B cell (primary cell): ENCODE measurements around the gene HDLBP. TPM values are rescaled to one million over a fixed set of nuclear protein-coding genes. Genes with fewer than 3 reads are reported as not detected.

Experiments
- ATAC-seq: fragments of 200-7000 bp; cut with Tn5 transposase; one replicate; pipeline ENCODE4 v1.10.0; 2021; ENCODE audit warnings: low read depth, mild to moderate bottlenecking, moderate number of reproducible peaks, moderate library complexity
- CTCF ChIA-PET: fragments of 350-600 bp; sonication (Branson Sonifier 250); formaldehyde crosslinking; loops from one replicate; lab custom pipeline; 2021; ENCODE audit warnings: antibody characterized with exemption, inconsistent platforms; lab: Charles Lee
- POLR2A ChIA-PET: fragments of 350-600 bp; sonication (Branson Sonifier 250); formaldehyde crosslinking; loops from one replicate; lab custom pipeline; 2021; ENCODE audit warnings: antibody characterized with exemption; lab: Charles Lee
- DNase-seq: peaks from one replicate; pipeline ENCODE4 v3.0.0; 2013
- H2AFZ ChIP-seq: 2 replicates; pipeline ENCODE4 v1.6.1; 2012; ENCODE audit warnings: mild to moderate bottlenecking, low read depth, low read length; ENCODE audit not compliant: insufficient read depth, poor library complexity, severe bottlenecking
- H3K27ac ChIP-seq, 2 donors: 1 replicate in 1 of 2; 2 replicates in 1 of 2; pipeline ENCODE4 v1.5.1; 2012 to 2013; ENCODE audit warnings: low read length in 2 of 2, mild to moderate bottlenecking in 2 of 2, moderate library complexity in 1 of 2
- H3K27me3 ChIP-seq, 4 experiments: fragments of 200-600 bp in 1 of 4; sonication (generic) in 1 of 4; replicated peaks in 1 of 4; 1 replicate in 2 of 4; 2 replicates in 2 of 4; pipeline versions ENCODE4 v1.6.1 to v1.7.0; 2013 to 2016; ENCODE audit warnings: low read length in 3 of 4, mild to moderate bottlenecking in 2 of 4, mixed read lengths in 1 of 4, moderate library complexity in 1 of 4; ENCODE audit not compliant: insufficient read depth in 4 of 4, control insufficient read depth in 3 of 4; ENCODE audit errors: control extremely low read depth in 1 of 4
- H3K36me3 ChIP-seq, 2 experiments: replicated peaks in 1 of 2; 1 replicate in 1 of 2; 2 replicates in 1 of 2; pipeline versions ENCODE4 v1.6.1 to v1.7.1; 2013; ENCODE audit warnings: low read length in 1 of 2; ENCODE audit not compliant: insufficient read depth in 2 of 2, control insufficient read depth in 1 of 2; ENCODE audit errors: control extremely low read depth in 1 of 2, extremely low read depth in 1 of 2
- H3K4me1 ChIP-seq, 2 donors: fragments of 200-600 bp in 1 of 2; sonication (generic) in 1 of 2; 1 replicate in 1 of 2; 2 replicates in 1 of 2; pipeline versions ENCODE4 v1.5.1 to v1.6.1; 2013 to 2017; ENCODE audit warnings: low read length in 2 of 2; ENCODE audit not compliant: control insufficient read depth in 2 of 2, insufficient read depth in 2 of 2
- H3K4me2 ChIP-seq: replicated peaks from 2 replicates; pipeline ENCODE3; 2012; ENCODE audit warnings: mild to moderate bottlenecking, low read depth, low read length; ENCODE audit not compliant: poor library complexity, severe bottlenecking
- H3K4me3 ChIP-seq, 5 experiments: fragments of 200-600 bp in 1 of 5; sonication (generic) in 1 of 5; 1 replicate in 3 of 5; 2 replicates in 2 of 5; pipeline versions ENCODE4 v1.5.1 to v1.7.0; 2011 to 2016; ENCODE audit warnings: low read length in 4 of 5, mild to moderate bottlenecking in 4 of 5, low read depth in 2 of 5, control low read depth in 1 of 5, moderate library complexity in 1 of 5; ENCODE audit not compliant: insufficient read depth in 1 of 5; ENCODE audit errors: control extremely low read depth in 1 of 5, extremely low read depth in 1 of 5
- H3K79me2 ChIP-seq: fragments of 200-600 bp; sonication (generic); one replicate; pipeline ENCODE4 v1.6.0; 2016; ENCODE audit warnings: low read length; ENCODE audit not compliant: control insufficient read depth, insufficient read depth
- H3K9ac ChIP-seq: fragments of 200-600 bp; sonication (generic); 2 replicates; pipeline ENCODE4 v1.6.1; 2017; ENCODE audit warnings: mild to moderate bottlenecking, low read length, moderate library complexity
- H3K9me3 ChIP-seq, 3 donors: one replicate each; pipeline versions ENCODE4 v1.6.1 to v1.7.1; 2013; ENCODE audit warnings: low read length in 2 of 3; ENCODE audit not compliant: control insufficient read depth in 2 of 3, insufficient read depth in 1 of 3; ENCODE audit errors: control extremely low read depth in 1 of 3
- H4K20me1 ChIP-seq: 2 replicates; pipeline ENCODE4 v1.6.0; 2012; ENCODE audit warnings: mild to moderate bottlenecking, low read length; ENCODE audit not compliant: insufficient read depth, control insufficient read depth, poor library complexity, severe bottlenecking
- H3K27ac Mint-ChIP-seq: one replicate; pipeline ENCODE4 v1.8.0; 2021; ENCODE audit warnings: mixed read lengths
- H3K27me3 Mint-ChIP-seq: one replicate; pipeline ENCODE4 v1.8.0; 2021; ENCODE audit warnings: mixed read lengths
- H3K4me1 Mint-ChIP-seq: one replicate; pipeline ENCODE4 v1.8.0; 2021; ENCODE audit warnings: mixed read lengths
- H3K4me3 Mint-ChIP-seq: one replicate; pipeline ENCODE4 v1.8.0; 2021; ENCODE audit warnings: mixed read lengths
- H3K9me3 Mint-ChIP-seq: one replicate; pipeline ENCODE4 v1.8.0; 2022; ENCODE audit warnings: mixed read lengths; ENCODE audit not compliant: insufficient read depth
- EZH2 ChIP-seq: IDR thresholded peaks from 2 replicates; pipeline ENCODE4 v1.6.1; 2012; ENCODE audit warnings: borderline replicate concordance, low read depth, mild to moderate bottlenecking, moderate library complexity, low read length; ENCODE audit not compliant: insufficient read depth, poor library complexity, severe bottlenecking
- WGBS: methylation state at CpG from one replicate; pipeline ENCODE4 v1.1.5; 2013; ENCODE audit warnings: missing lambda C conversion rate; ENCODE audit not compliant: insufficient coverage; 5-methylcytosine and 5-hydroxymethylcytosine counted together
- intact Hi-C: fragments of 100-400 bp; cut with micrococcal nuclease; formaldehyde crosslinking; loops from one replicate; pipeline ENCODE4 v1.10.0; 2022
- polyA plus RNA-seq: library from polyadenylated mRNA; depleted of rRNA; stranded (reverse); fragments of >200 nt; gene quantifications from 2 replicates; pipeline ENCODE4 v1.2.3, GENCODE V29; 2012
- total RNA-seq, 2 donors: library from RNA; stranded (reverse); fragments of 120-200 nt in 1 of 2; gene quantifications; 1 replicate in 1 of 2; 2 replicates in 1 of 2; pipeline versions ENCODE4 v1.2.3 to v1.2.4, GENCODE V29; 2013 to 2022
- TF ChIP-seq, protein P1 (sequence below): fragments of 200-600 bp; IDR thresholded peaks from one replicate; pipeline ENCODE4 v1.8.0; 2022; ENCODE audit warnings: antibody characterized with exemption, mild to moderate bottlenecking

Gene HDLBP
- total and polyA plus RNA-seq, 2 donors (not counting 1 experiment from before 2014, with no cell fraction given) = 55.1 to 127 TPM

- no peaks in the 10 kb centered on the region for H3K27me3 ChIP-seq
- CTCF ChIA-PET = interaction anchor here (1.0 kb wide), 1 partner anchor 37 kb away, joined by 3 read pairs; no protein-coding TSS in a partner anchor
- ATAC-seq (peak; percentile 6), DNase-seq (peak; percentile 77)
- H3K4me1 ChIP-seq = peaks cover 33 to 38% of the 10 kb centered on the region in 2 donors
- peaks cover 14% of the 10 kb centered on the region for H4K20me1 ChIP-seq
- H3K9me3 Mint-ChIP-seq = no peaks in the 10 kb centered on the region
- H3K27ac Mint-ChIP-seq = peak overlapping the region; percentile 83
- H2AFZ ChIP-seq = no peak overlapping the region
- H3K36me3 ChIP-seq = peaks cover 2 to 24% of the 10 kb centered on the region in 2 experiments
- H3K4me1 Mint-ChIP-seq = peaks cover 30% of the 10 kb centered on the region
- POLR2A ChIA-PET = no interaction called here
- peak overlapping the region; percentile 31 to 61 for H3K27ac ChIP-seq
- no peaks in the 10 kb centered on the region for H3K27me3 Mint-ChIP-seq
- peaks cover 38% of the 10 kb centered on the region for H3K79me2 ChIP-seq
- 79% methylated on average over 27 of the region's 40 CpGs for WGBS
- intact Hi-C loops = loop anchor here (5.0 kb wide), 3 partner anchors 203 to 793 kb away; partner anchors contain the start of genes DTYMK, DUSP28 and PPP1R7
- peaks cover 0 to 5% (median 0%) of the 10 kb centered on the region in 3 donors for H3K9me3 ChIP-seq
- no peak for TF ChIP-seq EZH2
- TF ChIP-seq, protein P1, sequence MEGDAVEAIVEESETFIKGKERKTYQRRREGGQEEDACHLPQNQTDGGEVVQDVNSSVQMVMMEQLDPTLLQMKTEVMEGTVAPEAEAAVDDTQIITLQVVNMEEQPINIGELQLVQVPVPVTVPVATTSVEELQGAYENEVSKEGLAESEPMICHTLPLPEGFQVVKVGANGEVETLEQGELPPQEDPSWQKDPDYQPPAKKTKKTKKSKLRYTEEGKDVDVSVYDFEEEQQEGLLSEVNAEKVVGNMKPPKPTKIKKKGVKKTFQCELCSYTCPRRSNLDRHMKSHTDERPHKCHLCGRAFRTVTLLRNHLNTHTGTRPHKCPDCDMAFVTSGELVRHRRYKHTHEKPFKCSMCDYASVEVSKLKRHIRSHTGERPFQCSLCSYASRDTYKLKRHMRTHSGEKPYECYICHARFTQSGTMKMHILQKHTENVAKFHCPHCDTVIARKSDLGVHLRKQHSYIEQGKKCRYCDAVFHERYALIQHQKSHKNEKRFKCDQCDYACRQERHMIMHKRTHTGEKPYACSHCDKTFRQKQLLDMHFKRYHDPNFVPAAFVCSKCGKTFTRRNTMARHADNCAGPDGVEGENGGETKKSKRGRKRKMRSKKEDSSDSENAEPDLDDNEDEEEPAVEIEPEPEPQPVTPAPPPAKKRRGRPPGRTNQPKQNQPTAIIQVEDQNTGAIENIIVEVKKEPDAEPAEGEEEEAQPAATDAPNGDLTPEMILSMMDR = no peak
- peak overlapping the region in 3 of 5 experiments; percentile 25 to 41 (median 38) for H3K4me3 ChIP-seq
- H3K4me3 Mint-ChIP-seq = peak overlapping the region; percentile 44
- peak overlapping the region; percentile 39 for H3K9ac ChIP-seq
- H3K4me2 ChIP-seq = peak overlapping the region; percentile 66
Observed at GRCh38 chr2:241354668-241355658, 39.5 kb upstream of the HDLBP start.

DNA sequence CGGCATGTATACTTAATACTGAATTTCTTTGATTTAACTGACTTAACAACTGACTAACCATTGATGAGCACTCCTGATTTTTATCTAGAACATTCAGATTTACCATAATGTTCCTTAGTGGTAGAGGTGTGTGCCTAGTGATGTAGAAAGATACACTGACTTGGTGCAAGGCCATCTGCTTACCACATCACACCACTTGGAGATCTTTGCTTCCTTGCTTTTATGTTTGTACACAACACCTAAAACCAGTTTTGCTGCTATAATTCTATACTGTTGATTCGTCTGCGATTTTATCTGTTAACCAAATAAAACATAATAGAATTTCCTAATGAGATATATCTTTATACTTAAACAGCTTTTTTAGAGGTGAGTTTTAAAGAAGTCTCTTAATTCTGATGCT lies 36.8 kb upstream of the HDLBP start:
- no peak overlapping the region for H3K9ac ChIP-seq
- no peaks in the 10 kb centered on the region for H3K27me3 ChIP-seq
- H3K9me3 Mint-ChIP-seq = no peaks in the 10 kb centered on the region
- H3K27ac ChIP-seq = no peak overlapping the region
- no peak for TF ChIP-seq EZH2
- TF ChIP-seq, protein P1 = no peak
- POLR2A ChIA-PET = no interaction called here
- H3K4me1 Mint-ChIP-seq = peaks cover 4% of the 10 kb centered on the region
- H3K4me3 ChIP-seq = no peak overlapping the region
- H4K20me1 ChIP-seq = peaks cover 3% of the 10 kb centered on the region
- WGBS = no CpG with 5 or more reads among the region's 3 CpGs
- H3K4me3 Mint-ChIP-seq = no peak overlapping the region
- CTCF ChIA-PET = no interaction called here
- no peak for ATAC-seq
- H3K27me3 Mint-ChIP-seq = no peaks in the 10 kb centered on the region
- H3K4me2 ChIP-seq = no peak overlapping the region
- no peak overlapping the region for H3K27ac Mint-ChIP-seq
- H3K4me1 ChIP-seq = peaks cover 9 to 14% of the 10 kb centered on the region in 2 donors
- H3K79me2 ChIP-seq = peaks cover 11% of the 10 kb centered on the region
- H3K9me3 ChIP-seq = peaks cover 0 to 5% (median 0%) of the 10 kb centered on the region in 3 donors
- no peak overlapping the region for H2AFZ ChIP-seq
- intact Hi-C loops = no loop called here
- no peak for DNase-seq
- H3K36me3 ChIP-seq = peaks cover 3 to 43% of the 10 kb centered on the region in 2 experiments
